ENCODE measurements around the gene TCF7L2. TPM values are rescaled to one million over a fixed set of nuclear protein-coding genes. Genes with fewer than 3 reads are reported as not detected.

Gene TCF7L2
- total RNA-seq, 4 donors from 2014 or later: 4.0 to 13.2 (median 6.4) TPM

DNA sequence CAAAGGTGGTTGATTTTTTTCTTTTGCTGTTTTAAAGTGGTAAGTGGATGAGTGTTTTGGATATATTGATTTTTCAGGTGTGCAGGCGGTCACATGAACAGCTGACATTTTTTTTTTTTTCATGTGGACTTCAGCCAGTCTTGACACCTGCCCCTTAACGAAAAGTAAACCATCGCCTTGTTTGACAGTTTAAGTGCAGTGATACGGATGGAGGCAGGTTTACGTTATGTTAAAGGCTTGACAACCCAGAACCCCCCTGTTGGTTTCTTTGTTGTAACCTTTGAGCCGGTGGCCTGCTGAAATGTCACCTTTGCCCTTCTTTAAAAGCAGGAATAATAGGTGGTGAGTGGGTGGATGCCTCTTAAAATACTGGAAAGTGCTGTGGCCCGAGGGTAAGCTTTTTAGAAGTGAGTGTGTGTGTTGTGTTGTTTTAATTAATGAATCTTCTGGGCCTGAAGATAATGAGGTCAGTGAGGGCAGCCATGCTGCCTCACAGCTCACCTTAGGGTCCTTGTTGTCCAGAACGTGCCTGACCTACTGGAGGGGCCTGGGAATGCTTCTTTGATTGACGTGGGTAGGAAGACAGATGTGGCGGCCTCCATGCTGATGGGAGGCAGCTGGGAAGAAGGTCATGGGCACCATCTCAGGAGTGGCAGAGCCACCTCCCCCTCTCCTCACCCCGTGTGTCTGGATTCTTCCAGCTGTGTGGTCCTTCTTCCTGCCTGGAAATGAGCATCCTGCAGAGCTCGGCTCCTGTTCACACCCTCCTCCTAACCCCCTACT is 69.8 kb downstream of the TCF7L2 start:
- DNase-seq: no peak
- intact Hi-C loops (cut with DNase I): no loop called here
- Histone ChIP-seq H3K9me3 (no peaks in the 10 kb centered on the region), H3K4me1 (peaks cover 0 to 65% (median 35%) of the 10 kb centered on the region in 3 donors), H3K4me3 (no peak overlapping the region), H3K27ac (peak overlapping the region in 1 of 4 donors; percentile 53), H3K27me3 (no peaks in the 10 kb centered on the region), H3K36me3 (no peaks in the 10 kb centered on the region)
- no peak for TF ChIP-seq POLR2A (IDR thresholded peaks at IDR 0.05)
- TF ChIP-seq CTCF (IDR thresholded peaks at IDR 0.05): no peak
- 69 to 80% methylated on average over 9 to 11 of the region's 12 CpGs for WGBS, 2 donors

GRCh38 chr10:113020475-113020753 is 70.4 kb downstream of the TCF7L2 start:
- no peak overlapping the region for H3K4me3 ChIP-seq
- no peaks in the 10 kb centered on the region for H3K9me3 ChIP-seq
- DNase-seq: no peak
- peak overlapping the region in 2 of 4 donors; percentile 53 to 66 for H3K27ac ChIP-seq
- H3K4me1 ChIP-seq: peaks cover 0 to 68% (median 35%) of the 10 kb centered on the region in 3 donors
- no peaks in the 10 kb centered on the region for H3K36me3 ChIP-seq
- no peaks in the 10 kb centered on the region for H3K27me3 ChIP-seq
- no peak for TF ChIP-seq CTCF (IDR thresholded peaks at IDR 0.05)
- TF ChIP-seq POLR2A (IDR thresholded peaks at IDR 0.05): no peak
- intact Hi-C loops (cut with DNase I): no loop called here
- WGBS, 2 donors: 82 to 83% methylated on average over 2 of the region's 2 CpGs

DNA sequence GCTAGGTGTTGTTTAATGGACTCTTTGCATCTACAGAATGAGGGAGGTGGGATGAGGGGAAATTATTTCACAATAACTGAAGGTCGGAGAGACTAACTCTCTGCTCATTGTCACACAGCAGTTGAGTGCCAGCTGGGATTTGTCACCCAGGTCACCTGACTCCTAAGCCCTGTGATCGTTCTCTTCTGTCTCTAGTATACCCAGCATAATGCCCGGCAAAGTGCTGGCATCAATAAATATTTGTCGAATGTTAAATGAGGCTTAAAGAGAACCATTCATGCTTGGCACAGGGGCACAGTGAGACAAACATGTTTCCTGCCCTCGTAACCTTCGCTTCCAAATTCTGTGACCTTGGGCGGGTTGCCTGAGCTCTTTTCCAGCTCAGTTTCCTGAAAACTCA is 70.8 kb downstream of the TCF7L2 start:
- H3K27ac ChIP-seq: peak overlapping the region in 2 of 4 donors; percentile 53 to 66
- H3K4me3 ChIP-seq: no peak overlapping the region
- peaks cover 0 to 72% (median 35%) of the 10 kb centered on the region in 3 donors for H3K4me1 ChIP-seq
- H3K27me3 ChIP-seq: no peaks in the 10 kb centered on the region
- H3K9me3 ChIP-seq: no peaks in the 10 kb centered on the region
- DNase-seq: no peak
- intact Hi-C loops (cut with DNase I): no loop called here
- TF ChIP-seq CTCF (IDR thresholded peaks at IDR 0.05): no peak
- TF ChIP-seq POLR2A (IDR thresholded peaks at IDR 0.05): no peak
- WGBS, 2 donors: 48 to 59% methylated on average over 6 to 7 of the region's 7 CpGs
- no peaks in the 10 kb centered on the region for H3K36me3 ChIP-seq

GRCh38 chr10:113021268-113022040 is 71.4 kb downstream of the TCF7L2 start:
- 64 to 73% methylated on average over 9 of the region's 9 CpGs for WGBS, 2 donors
- TF ChIP-seq POLR2A (IDR thresholded peaks at IDR 0.05) (no peak), CTCF (IDR thresholded peaks at IDR 0.05) (no peak)
- no peak for DNase-seq
- Histone ChIP-seq H3K4me3 (no peak overlapping the region), H3K4me1 (peaks cover 0 to 77% (median 36%) of the 10 kb centered on the region in 3 donors), H3K27ac (peak overlapping the region in 3 of 4 donors; percentile 5 to 66 (median 53)), H3K27me3 (no peaks in the 10 kb centered on the region), H3K36me3 (no peaks in the 10 kb centered on the region), H3K9me3 (no peaks in the 10 kb centered on the region)
- intact Hi-C loops (cut with DNase I): no loop called here

GRCh38 chr10:113022265-113022664 is 72.2 kb downstream of the TCF7L2 start:
- TF ChIP-seq POLR2A (IDR thresholded peaks at IDR 0.05) (no peak), CTCF (IDR thresholded peaks at IDR 0.05) (no peak)
- H3K9me3 ChIP-seq: no peaks in the 10 kb centered on the region
- DNase-seq: no peak
- WGBS, 2 donors: 76 to 85% methylated on average over 6 to 7 of the region's 7 CpGs
- H3K27me3 ChIP-seq: no peaks in the 10 kb centered on the region
- no peak overlapping the region for H3K4me3 ChIP-seq
- intact Hi-C loops (cut with DNase I): no loop called here
- H3K36me3 ChIP-seq: no peaks in the 10 kb centered on the region
- H3K27ac ChIP-seq: peak overlapping the region in 1 of 4 donors; percentile 53
- H3K4me1 ChIP-seq: peaks cover 0 to 77% (median 37%) of the 10 kb centered on the region in 3 donors
